SIG-M5 (cell line): ENCODE data around the gene SPIC.
"Not testable (repeated sequence)": the region's sequence is repeated elsewhere in the genome, so short reads cannot be mapped to it uniquely, and the experiment has no call there.

Experiments used
- DNase-seq: peaks from one replicate; lab custom pipeline; 2025; lab: John Stamatoyannopoulos, UW

The SPIC gene

GRCh38 chr12:101474711-101475386, at the start of gene SPIC:
TSS of gene SPIC (plus strand) at chr12:101475336. CDS start at chr12:101476905, 1,569 bp downstream.
- DNase-seq, result no peak

DNA sequence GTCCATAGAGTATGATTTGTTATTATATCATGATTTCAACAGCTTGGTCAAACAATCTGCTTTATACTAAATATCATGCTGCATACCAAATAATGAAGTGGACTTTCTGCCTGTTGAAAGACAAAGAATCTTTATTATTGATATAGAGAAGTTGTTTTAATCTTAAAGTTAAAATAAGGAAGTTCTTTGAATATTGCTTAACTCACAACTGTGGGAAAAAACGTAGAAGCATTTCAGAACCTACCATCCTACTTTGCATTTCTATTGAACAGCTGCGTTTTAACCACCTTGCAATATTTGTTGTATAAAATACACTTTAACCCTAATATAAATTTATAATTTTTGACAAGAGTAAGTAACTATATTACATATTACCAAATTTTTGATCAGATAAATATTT, 44.7 kb upstream of the SPIC start:
- no peak for DNase-seq

GRCh38 chr12:101436136-101436535, 39.0 kb upstream of the SPIC start:
- DNase-seq, result no peak

- DNase-seq, result no peak
These were observed 35.9 kb upstream of the SPIC start for GRCh38 chr12:101439236-101439635.

- DNase-seq, result no peak
These were observed 33.5 kb upstream of the SPIC start for GRCh38 chr12:101441461-101442224.

GRCh38 chr12:101455685-101456084, 19.5 kb upstream of the SPIC start:
- no peak for DNase-seq

DNA sequence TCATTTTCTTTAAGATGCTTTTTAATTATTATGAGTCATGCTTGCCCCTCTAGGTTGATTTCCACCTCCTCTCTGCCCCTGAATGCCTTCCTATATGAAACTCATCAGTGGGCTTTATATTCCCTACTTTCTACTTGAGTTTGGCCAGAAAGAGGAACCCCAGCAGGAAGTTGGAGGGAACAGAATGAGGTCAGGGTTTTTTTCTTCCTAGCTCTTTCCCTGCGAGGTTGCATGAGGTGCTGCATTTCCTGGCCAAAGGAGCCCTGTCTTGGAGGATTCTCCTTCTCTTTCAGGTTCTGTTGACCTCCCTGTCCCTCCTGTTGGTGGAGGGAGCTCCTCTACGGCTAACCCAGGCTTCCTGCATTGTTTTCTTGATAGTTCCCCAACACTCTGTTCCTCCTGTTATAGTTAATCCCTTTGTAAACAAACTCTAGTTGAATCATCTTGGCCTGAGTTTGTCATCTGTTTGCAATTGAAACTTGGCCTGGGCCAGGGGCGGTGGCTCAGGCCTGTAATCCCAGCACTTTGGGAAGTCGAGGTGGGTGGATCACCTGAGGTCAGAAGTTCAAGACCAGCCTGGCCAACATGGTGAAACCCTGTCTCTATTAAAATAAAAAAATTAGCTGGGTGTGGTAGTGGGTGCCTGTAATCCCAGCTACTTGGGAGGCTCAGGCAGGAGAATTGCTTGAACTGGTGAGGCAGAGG, 15.3 kb upstream of the SPIC start:
- DNase-seq, result no peak

GRCh38 chr12:101468948-101469347, 6.2 kb upstream of the SPIC start:
- DNase-seq, result no peak

DNA sequence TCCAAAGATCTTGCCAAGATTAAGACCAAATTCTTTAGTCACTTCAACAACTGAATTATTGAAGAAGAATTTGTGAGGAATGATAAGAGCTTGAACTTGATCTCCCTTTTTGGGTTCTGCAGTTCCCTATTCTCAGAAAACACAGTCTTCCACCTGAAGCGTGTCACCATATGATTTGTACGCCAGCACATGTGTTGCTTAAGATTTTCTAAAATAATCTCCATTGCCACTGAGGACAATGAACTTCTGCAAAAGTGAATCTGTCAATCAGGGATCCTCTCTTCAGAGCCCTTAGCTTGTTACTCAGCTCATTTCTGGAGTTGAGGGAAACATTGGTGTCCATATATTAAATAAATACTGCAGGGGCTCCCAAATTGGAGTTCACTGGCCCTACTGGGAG, 4.2 kb upstream of the SPIC start:
- DNase-seq, result no peak

- not testable (repeated sequence) for DNase-seq
These were observed 3.3 kb upstream of the SPIC start for GRCh38 chr12:101471878-101472277.

DNA sequence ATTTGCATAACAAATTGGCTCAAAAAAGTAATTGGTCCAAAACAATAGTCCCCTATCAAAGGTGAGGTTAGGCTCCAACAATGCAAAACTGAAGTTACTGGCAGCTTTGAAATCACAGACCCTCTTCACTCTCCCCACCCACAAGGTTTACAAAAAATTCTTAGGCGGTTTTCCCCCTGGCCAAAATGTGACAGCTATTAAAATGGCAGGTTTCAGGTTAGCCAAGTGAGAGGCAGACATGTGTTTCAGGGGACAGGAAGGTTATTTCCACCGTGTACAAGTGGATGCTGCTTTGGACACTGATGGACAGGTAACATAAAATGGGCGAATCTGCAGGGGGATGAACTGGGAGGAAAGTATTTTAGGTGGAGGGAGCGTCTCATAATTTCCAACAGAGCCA, 888 bp upstream of the SPIC start:
- no peak for DNase-seq

DNA sequence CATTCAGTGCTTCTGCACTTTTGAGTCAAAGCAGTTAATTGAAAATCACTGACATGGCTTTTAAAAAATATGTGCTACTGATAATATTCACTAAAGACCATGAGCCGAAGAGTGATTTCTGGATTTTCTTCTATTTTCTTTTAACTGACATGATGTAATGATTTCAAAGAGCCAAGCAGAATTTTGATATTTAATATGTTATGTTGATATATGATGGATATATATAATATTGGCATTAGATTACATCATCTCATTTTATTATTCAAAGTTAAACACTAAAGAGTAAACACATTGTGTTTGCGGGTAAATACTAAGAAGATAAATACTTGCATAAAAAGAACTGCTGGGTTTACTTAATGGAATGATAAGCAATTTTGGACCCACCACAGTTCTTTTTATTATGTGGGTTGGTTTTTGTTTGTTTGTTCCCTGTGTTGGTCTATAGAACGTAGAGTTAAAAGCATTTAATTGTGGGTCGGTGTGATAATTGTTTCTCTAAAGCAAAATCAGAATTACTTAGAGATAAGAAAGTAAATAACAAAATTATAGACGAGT, 692 bp downstream of the SPIC start:
- DNase-seq, result no peak

DNA sequence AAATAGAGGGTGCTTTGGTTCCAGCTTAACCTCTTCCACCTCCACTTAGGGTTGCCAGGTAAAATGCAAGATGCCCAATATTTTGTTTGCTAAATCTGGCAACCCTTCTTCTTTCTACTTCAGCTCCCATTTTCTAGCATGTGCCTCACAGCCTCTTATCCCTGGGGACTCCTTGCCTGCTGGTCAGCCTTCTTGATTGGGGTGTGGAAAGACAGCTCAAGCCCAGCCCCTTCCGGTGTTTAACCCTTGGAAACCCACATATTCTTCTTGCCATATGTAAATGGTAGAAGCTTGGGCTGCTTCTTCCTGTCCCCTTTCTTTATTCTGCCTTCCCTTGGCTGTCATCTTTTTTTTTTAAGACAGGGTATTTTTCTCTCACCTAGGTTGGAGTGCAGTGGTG, 5.7 kb downstream of the SPIC start:
- no peak for DNase-seq

DNA sequence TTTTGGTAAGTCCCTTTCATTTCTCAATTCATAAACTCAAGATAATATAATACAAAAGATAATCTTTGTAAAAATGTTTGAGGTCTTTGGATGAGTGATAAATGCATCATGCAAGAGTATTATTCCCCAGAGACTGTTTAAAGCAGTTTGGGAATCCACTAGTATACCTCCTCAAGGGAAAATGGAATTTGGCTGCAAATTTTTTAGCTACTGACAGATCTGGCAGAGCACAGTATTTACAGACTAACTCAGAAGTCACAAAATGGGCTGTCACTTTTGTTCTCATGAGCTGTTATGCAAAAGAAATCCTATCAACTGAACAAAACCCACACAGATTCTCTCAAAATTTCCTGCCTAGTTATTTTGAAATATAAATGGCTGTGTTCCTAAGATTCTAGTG, 9.9 kb downstream of the SPIC start:
- no peak for DNase-seq

DNA sequence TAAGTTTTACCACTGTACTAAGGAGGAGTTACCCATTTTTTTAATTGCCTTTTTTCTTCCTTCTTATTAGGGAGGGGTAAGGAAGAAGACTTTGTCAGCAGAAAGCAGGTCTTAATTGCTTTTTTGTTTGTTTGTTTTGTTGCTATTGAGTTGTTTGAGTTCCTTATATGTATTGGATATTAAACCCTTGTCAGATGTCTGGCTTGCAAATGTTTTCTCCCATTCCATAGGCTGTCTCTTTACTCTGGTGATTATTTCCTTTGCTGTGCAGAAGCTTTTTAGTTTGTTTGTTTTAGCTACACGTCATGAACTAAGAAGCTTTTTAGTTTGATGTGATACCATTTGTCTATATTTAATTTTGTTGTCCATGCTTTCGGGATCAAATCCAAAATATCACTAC, 13.3 kb downstream of the SPIC start:
- no peak for DNase-seq

GRCh38 chr12:101490286-101490920, 15.3 kb downstream of the SPIC start:
- DNase-seq, result no peak

- DNase-seq, result no peak
These were observed 16.2 kb downstream of the SPIC start for GRCh38 chr12:101491329-101491728.

DNA sequence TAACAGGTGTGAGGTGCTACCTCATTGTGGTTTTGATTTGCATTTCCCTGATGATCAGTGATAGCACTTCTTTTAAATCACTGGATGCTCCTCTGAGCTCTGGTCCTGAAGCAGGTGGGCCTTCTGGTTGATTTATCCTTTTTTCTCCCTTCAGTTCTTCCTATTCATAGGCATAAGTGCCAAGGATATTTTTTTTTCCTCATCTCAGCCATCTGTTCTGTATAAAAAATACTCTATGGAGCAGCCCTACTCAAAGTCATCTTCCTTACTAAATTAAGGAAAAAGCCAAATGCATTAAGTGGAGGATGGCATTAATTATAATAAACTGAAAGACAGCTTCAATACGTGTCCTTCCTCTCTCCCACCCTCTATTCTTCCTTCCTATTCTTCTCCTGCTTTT, 18.4 kb downstream of the SPIC start:
- no peak for DNase-seq

- no peak for DNase-seq
These were observed 23.1 kb downstream of the SPIC start for GRCh38 chr12:101498252-101498651.

- no peak for DNase-seq
These were observed 26.4 kb downstream of the SPIC start for GRCh38 chr12:101501410-101501995.

GRCh38 chr12:101521136-101521535, 46.0 kb downstream of the SPIC start:
- no peak for DNase-seq

DNA sequence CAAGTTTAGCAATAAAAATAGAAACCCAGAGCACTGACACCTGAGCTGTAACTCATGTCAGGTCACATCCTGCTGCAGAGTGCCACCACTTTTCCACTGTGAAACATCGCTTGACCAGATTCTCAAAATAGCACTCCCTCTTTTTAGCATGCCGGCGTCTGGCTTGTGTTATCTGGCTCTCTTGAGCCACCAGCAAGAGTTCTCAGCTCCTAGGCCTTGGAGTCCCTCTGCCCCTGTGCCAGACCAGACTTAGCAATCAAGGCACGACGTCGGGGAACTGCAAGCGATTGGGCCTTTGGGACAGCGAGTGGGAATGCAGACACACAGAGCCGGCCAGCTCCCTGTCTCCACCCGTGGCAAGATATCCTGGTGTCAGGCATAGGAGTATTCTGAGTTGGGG, 52.5 kb downstream of the SPIC start:
- no peak for DNase-seq
